GM12892 (cell line): ENCODE measurements around the gene SNRPD2.

Experiments
- DNase-seq: peaks from one replicate; pipeline ENCODE4 v3.0.0; 2011; ENCODE audit not compliant: insufficient read length
- FAIRE-seq: peaks from 2 replicates; lab custom pipeline; 2011; peaks lifted over from hg19 to GRCh38; lab: Jason Lieb, UNC
- POLR2A ChIP-seq: IDR thresholded peaks from 2 replicates; pipeline ENCODE4 v1.6.1; 2011; ENCODE audit warnings: low read depth, low read length, control low read depth
- POLR2AphosphoS5 ChIP-seq: IDR thresholded peaks from 2 replicates; pipeline ENCODE4 v1.6.1; 2011; ENCODE audit warnings: low read depth, low read length, control low read depth
- TAF1 ChIP-seq: IDR thresholded peaks from 2 replicates; pipeline ENCODE4 v1.6.1; 2011; ENCODE audit warnings: low read depth, mild to moderate bottlenecking, control low read depth, low read length, borderline replicate concordance

SNRPD2 gene

GRCh38 chr19:45645068-45645630 is 46.6 kb downstream of the SNRPD2 start:
- no peak for DNase-seq

GRCh38 chr19:45643927-45644771 is 47.6 kb downstream of the SNRPD2 start:
- TF ChIP-seq TAF1 (no peak), POLR2AphosphoS5 (no peak)
- FAIRE-seq (no peak), DNase-seq (no peak)

More at GRCh38 chr19:45645068-45645630, 46.6 kb downstream of the SNRPD2 start:
- FAIRE-seq, result no peak
- TF ChIP-seq POLR2AphosphoS5 (no peak), POLR2A (no peak), TAF1 (no peak)

GRCh38 chr19:45643024-45643926 is 48.5 kb downstream of the SNRPD2 start:
- peak; percentile 80 for DNase-seq
- FAIRE-seq, result peak; percentile 85
- TF ChIP-seq TAF1, result no peak
- no peak for TF ChIP-seq POLR2AphosphoS5
- TF ChIP-seq POLR2A, result no peak

GRCh38 chr19:45641274-45642105 is 50.3 kb downstream of the SNRPD2 start:
- TF ChIP-seq TAF1, result no peak
- TF ChIP-seq POLR2AphosphoS5, result no peak
- no peak for TF ChIP-seq POLR2A
- FAIRE-seq (peak; percentile 95), DNase-seq (peak; percentile 83)

- TF ChIP-seq POLR2AphosphoS5 (no peak), POLR2A (no peak), TAF1 (no peak)
- FAIRE-seq (no peak), DNase-seq (no peak)
These were observed 50.9 kb downstream of the SNRPD2 start for GRCh38 chr19:45640849-45641273.

- FAIRE-seq (peak; percentile 54), DNase-seq (peak; percentile 62)
- TF ChIP-seq POLR2AphosphoS5 (no peak), TAF1 (no peak), POLR2A (peak; percentile 56; the same call in 1 of the 2 replicates)
These were observed 52.6 kb downstream of the SNRPD2 start, which contains the start of gene EML2 for GRCh38 chr19:45638930-45639729. Gene EML2, minus strand, starts transcription at chr19:45639397. Its CDS starts 21 bp downstream, at chr19:45639376.

GRCh38 chr19:45637890-45638667 is 53.7 kb downstream of the SNRPD2 start:
- FAIRE-seq (no peak), DNase-seq (no peak)
- no peak for TF ChIP-seq POLR2AphosphoS5
- no peak for TF ChIP-seq TAF1
- no peak for TF ChIP-seq POLR2A
